K562 (cell line): Measurements from ENCODE around the gene GALNT9.

ENCODE experiments used
- ARHGAP35 ChIP-seq: fragments of 450-650 bp; IDR thresholded peaks from 2 replicates; pipeline ENCODE4 v1.6.1; 2018; ENCODE audit not compliant: partially characterized antibody
- ATF4 ChIP-seq: fragments of 450-650 bp; formaldehyde crosslinking; IDR thresholded peaks from 2 replicates; pipeline ENCODE4 v1.4.0; 2022; ENCODE audit warnings: mild to moderate bottlenecking, moderate library complexity
- ATF7 ChIP-seq: fragments of 450-650 bp; IDR thresholded peaks from 2 replicates; pipeline ENCODE4 v1.7.1; 2014; ENCODE audit warnings: mild to moderate bottlenecking, moderate library complexity
- CTCF ChIP-seq, 3 experiments: IDR thresholded peaks in 2 of 3; conservative IDR thresholded peaks in 1 of 3; 2 replicates each; pipeline ENCODE4 v1.5.1; 2011 to 2012; ENCODE audit warnings: low read length in 3 of 3, mild to moderate bottlenecking in 3 of 3, control low read depth in 2 of 3, improper control_type of control experiment in 1 of 3, inconsistent platforms in 1 of 3, low read depth in 1 of 3, mixed read lengths in 1 of 3, moderate library complexity in 1 of 3; ENCODE audit not compliant: insufficient read depth in 2 of 3
- HMG20B ChIP-seq: fragments of 250-450 bp; sonication (Bioruptor Pico); IDR thresholded peaks from 2 replicates; pipeline ENCODE4 v1.5.0; 2021; ENCODE audit warnings: mild to moderate bottlenecking
- TFE3 ChIP-seq: fragments of 450-650 bp; formaldehyde crosslinking; IDR thresholded peaks from 2 replicates; pipeline ENCODE4 v1.4.0; 2020; ENCODE audit warnings: mild to moderate bottlenecking, mixed read lengths
- YY1 ChIP-seq, 3 experiments: IDR thresholded peaks; 2 replicates each; pipeline ENCODE4 v1.6.1; 2011; ENCODE audit warnings: low read length in 2 of 3, mild to moderate bottlenecking in 2 of 3, moderate library complexity in 2 of 3, borderline replicate concordance in 1 of 3, control low read depth in 1 of 3, low read depth in 1 of 3; ENCODE audit not compliant: insufficient read depth in 3 of 3, insufficient replicate concordance in 2 of 3, control insufficient read depth in 1 of 3, insufficient read length in 1 of 3; ENCODE audit errors: extremely low read depth in 1 of 3
- ZNF263 ChIP-seq: sonication (generic); formaldehyde crosslinking; IDR thresholded peaks from 2 replicates; pipeline ENCODE4 v1.8.0; 2022; ENCODE audit warnings: mild to moderate bottlenecking, missing genetic modification reagents, borderline replicate concordance
- ZNF407 ChIP-seq: fragments of 450-650 bp; IDR thresholded peaks from 2 replicates; pipeline ENCODE4 v1.6.1; 2016; ENCODE audit warnings: low read depth

GRCh38 chr12:132182206-132182710 lies 147.1 kb downstream of the GALNT9 start:
- TF ChIP-seq YY1 (IDR thresholded peaks at IDR 0.05; ENCODE audit: borderline replicate concordance in 1 of 3, control insufficient read depth in 1 of 3, extremely low read depth in 1 of 3, insufficient read depth in 3 of 3, insufficient read length in 1 of 3, insufficient replicate concordance in 2 of 3, low read depth in 1 of 3, low read length in 2 of 3) (no peak), ARHGAP35 (no peak), CTCF (IDR thresholded peaks at IDR 0.05 in 2 of 3, conservative IDR thresholded peaks at IDR 0.05 in 1 of 3; ENCODE audit: insufficient read depth in 2 of 3, low read depth in 1 of 3, low read length in 3 of 3) (no peak), ATF7 (no peak), HMG20B (no peak), TFE3 (CRISPR knock-in tag) (no peak), ZNF407 (no peak), ATF4 (CRISPR knock-in tag) (no peak), ZNF263 (CRISPR knock-in tag) (no peak)
